ENCODE data around the gene MEGF11.

MEGF11 gene

DNA sequence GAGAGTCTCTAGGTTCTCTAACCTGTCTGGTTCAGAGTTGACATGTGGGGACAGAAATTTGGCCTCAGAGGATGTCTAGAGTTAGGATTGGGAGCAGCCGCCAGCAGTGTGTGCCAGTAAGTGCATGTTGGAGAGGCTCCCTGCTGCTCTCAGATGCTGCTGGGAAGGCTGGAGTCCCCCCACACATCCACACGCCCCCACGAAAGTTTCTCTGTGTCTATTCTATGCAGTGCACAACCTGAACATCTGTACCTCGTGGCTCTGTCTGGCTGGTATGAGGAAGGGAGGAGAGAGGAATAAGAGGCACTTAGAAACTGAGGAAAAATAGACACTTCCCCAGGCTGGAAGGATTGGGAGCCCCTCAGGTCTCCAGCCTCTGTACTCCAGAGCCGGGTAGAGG is 252.5 kb downstream of the MEGF11 start:
- H3K27ac ChIP-seq (ENCODE audit: insufficient read depth, low read depth, low read length, poor library complexity, severe bottlenecking), result no peak overlapping the region
- H3K36me3 ChIP-seq (ENCODE audit: control insufficient read depth, insufficient read depth, low read length), result no peaks in the 10 kb centered on the region
- no peaks in the 10 kb centered on the region for H3K27me3 ChIP-seq (ENCODE audit: control insufficient read depth, insufficient read depth, low read length, poor library complexity, severe bottlenecking)
- 82 to 87% methylated on average over 5 of the region's 5 CpGs for WGBS, 2 experiments
- H3K4me1 ChIP-seq (ENCODE audit: control insufficient read depth, insufficient read depth, low read length), result peaks cover 21% of the 10 kb centered on the region
- no peak overlapping the region for H3K4me3 ChIP-seq (ENCODE audit: insufficient read depth, low read depth, low read length)
- no peaks in the 10 kb centered on the region for H3K9me3 ChIP-seq (ENCODE audit: control insufficient read depth, low read length)

DNA sequence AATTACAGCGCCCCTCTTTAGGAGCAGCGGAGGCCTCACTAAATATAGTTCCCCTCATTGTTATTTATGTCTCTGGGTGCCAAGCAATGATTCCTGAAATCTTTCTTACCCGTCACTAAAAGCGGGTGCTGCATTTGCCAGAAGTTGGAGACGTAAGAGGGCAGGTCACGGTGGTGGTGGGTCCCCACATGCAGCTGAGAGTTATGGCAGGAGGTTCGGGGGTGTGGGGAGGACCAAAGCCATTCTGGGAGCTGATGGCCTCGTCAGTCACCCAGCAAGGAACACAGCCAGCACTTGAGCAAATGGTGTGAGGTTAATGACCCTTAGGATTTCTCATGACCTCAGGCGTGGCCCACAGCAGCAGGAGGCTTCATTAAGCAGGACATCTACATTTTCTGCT is 255.1 kb downstream of the MEGF11 start:
- 71 to 74% methylated on average over 9 of the region's 9 CpGs for WGBS, 2 experiments
- H3K27me3 ChIP-seq (ENCODE audit: control insufficient read depth, insufficient read depth, low read length, poor library complexity, severe bottlenecking), result no peaks in the 10 kb centered on the region
- H3K4me1 ChIP-seq (ENCODE audit: control insufficient read depth, insufficient read depth, low read length), result peaks cover 21% of the 10 kb centered on the region

DNA sequence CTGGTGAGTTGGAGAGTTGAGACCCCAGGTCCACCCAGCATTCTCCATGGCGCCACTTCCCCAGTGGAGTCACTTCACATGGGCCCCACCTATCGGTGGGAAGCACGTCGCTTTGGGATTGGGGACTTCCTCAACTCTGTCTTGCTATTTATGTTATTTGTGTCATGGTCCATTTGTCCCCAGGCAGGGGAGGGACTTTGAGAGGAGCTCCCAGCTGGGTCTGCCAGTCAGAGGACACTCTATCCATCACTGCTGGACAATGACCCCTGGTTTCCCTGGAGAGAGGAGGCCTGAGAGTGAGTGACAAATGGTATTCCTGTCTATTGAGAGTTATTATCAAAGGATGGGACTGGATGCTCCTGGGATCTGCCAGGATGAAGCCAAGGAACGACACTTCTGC is 256.6 kb downstream of the MEGF11 start:
- Histone ChIP-seq H3K27me3 (ENCODE audit: control insufficient read depth, insufficient read depth, low read length, poor library complexity, severe bottlenecking) (no peaks in the 10 kb centered on the region), H3K4me3 (ENCODE audit: insufficient read depth, low read depth, low read length) (no peak overlapping the region), H3K36me3 (ENCODE audit: control insufficient read depth, insufficient read depth, low read length) (no peaks in the 10 kb centered on the region), H3K27ac (ENCODE audit: insufficient read depth, low read depth, low read length, poor library complexity, severe bottlenecking) (no peak overlapping the region), H3K4me1 (ENCODE audit: control insufficient read depth, insufficient read depth, low read length) (peaks cover 16% of the 10 kb centered on the region), H3K9me3 (ENCODE audit: control insufficient read depth, low read length) (no peaks in the 10 kb centered on the region)
- WGBS, 2 experiments, result 61 to 72% methylated on average over 5 of the region's 5 CpGs

More for the DNA sequence above, 255.1 kb downstream of the MEGF11 start:
- Histone ChIP-seq H3K9me3 (ENCODE audit: control insufficient read depth, low read length) (no peaks in the 10 kb centered on the region), H3K4me3 (ENCODE audit: insufficient read depth, low read depth, low read length) (no peak overlapping the region), H3K27ac (ENCODE audit: insufficient read depth, low read depth, low read length, poor library complexity, severe bottlenecking) (no peak overlapping the region), H3K36me3 (ENCODE audit: control insufficient read depth, insufficient read depth, low read length) (no peaks in the 10 kb centered on the region)

DNA sequence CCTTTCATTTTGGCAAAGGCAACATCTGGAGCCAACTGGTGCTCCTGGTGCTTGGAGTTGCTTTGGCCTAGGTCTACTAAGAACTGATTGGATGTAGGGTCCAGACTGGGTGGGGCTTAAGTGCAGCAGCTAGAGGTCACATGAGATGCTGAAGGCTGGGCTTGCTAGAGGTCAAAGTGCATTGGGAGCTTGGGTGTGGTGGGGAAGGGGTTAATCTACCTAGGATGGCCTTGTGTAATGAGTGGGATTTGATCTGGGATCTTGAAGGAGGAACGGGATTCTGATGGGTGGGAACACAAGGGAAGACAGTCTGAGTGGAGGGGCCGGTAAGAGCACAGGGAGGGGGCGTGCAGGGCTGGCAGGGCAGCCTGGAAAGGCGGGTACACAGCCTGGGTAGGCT is 258.7 kb downstream of the MEGF11 start:
- no peaks in the 10 kb centered on the region for H3K36me3 ChIP-seq (ENCODE audit: control insufficient read depth, insufficient read depth, low read length)

DNA sequence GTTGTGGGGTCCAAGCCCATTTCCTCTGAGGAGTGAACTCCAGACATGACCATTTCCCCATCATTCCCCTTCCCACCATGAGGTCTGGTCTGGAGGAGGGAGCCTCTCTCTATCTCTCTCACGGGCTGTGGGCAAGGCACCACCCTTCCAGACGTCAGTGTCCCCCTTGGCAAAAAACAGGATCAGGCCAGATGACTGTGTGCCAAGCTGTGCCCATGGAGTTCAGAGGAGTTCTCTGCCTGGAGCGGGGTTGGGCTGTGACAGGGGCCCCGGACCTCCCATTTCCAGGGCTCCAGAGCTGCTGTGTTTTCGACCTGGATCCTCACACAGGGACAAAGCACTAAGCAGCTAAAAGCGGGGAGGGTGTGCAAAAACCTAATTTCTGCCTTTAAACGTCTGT is 259.8 kb downstream of the MEGF11 start:
- Histone ChIP-seq H3K9me3 (ENCODE audit: control insufficient read depth, low read length) (no peaks in the 10 kb centered on the region), H3K27me3 (ENCODE audit: control insufficient read depth, insufficient read depth, low read length, poor library complexity, severe bottlenecking) (no peaks in the 10 kb centered on the region), H3K4me3 (ENCODE audit: insufficient read depth, low read depth, low read length) (no peak overlapping the region), H3K36me3 (ENCODE audit: control insufficient read depth, insufficient read depth, low read length) (no peaks in the 10 kb centered on the region), H3K4me1 (ENCODE audit: control insufficient read depth, insufficient read depth, low read length) (peaks cover 9% of the 10 kb centered on the region), H3K27ac (ENCODE audit: insufficient read depth, low read depth, low read length, poor library complexity, severe bottlenecking) (no peak overlapping the region)
- WGBS, 2 experiments, result 86 to 90% methylated on average over 7 of the region's 7 CpGs

More for the DNA sequence above, 258.7 kb downstream of the MEGF11 start:
- Histone ChIP-seq H3K4me3 (ENCODE audit: insufficient read depth, low read depth, low read length) (no peak overlapping the region), H3K9me3 (ENCODE audit: control insufficient read depth, low read length) (no peaks in the 10 kb centered on the region), H3K4me1 (ENCODE audit: control insufficient read depth, insufficient read depth, low read length) (peaks cover 10% of the 10 kb centered on the region), H3K27ac (ENCODE audit: insufficient read depth, low read depth, low read length, poor library complexity, severe bottlenecking) (no peak overlapping the region), H3K27me3 (ENCODE audit: control insufficient read depth, insufficient read depth, low read length, poor library complexity, severe bottlenecking) (no peaks in the 10 kb centered on the region)
- whole genome bisulfite sequencing, 2 experiments, result 93 to 94% methylated on average over 4 of the region's 4 CpGs

DNA sequence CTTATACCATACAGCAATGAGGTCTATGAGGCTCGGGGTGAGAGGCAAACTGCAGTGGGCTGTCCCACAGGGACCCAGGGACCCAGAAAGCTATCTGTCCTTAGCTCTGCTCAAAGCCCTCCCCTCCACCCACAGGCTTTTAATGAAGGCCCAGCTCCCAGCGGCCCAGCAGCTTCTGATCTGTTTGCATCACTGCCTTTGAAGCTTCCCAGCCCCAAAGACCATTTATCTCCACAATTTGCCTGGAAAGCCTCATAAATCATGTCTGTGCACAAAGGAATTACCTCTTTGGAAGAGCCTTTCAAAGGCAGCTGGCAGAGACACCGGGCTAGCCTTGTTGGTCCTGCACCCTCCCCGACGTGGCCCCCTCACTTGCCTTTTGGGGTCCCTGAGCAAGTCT is 260.3 kb downstream of the MEGF11 start:
- Histone ChIP-seq H3K9me3 (ENCODE audit: control insufficient read depth, low read length) (no peaks in the 10 kb centered on the region), H3K27me3 (ENCODE audit: control insufficient read depth, insufficient read depth, low read length, poor library complexity, severe bottlenecking) (no peaks in the 10 kb centered on the region), H3K27ac (ENCODE audit: insufficient read depth, low read depth, low read length, poor library complexity, severe bottlenecking) (no peak overlapping the region), H3K4me3 (ENCODE audit: insufficient read depth, low read depth, low read length) (no peak overlapping the region), H3K36me3 (ENCODE audit: control insufficient read depth, insufficient read depth, low read length) (no peaks in the 10 kb centered on the region), H3K4me1 (ENCODE audit: control insufficient read depth, insufficient read depth, low read length) (peaks cover 4% of the 10 kb centered on the region)
- 83% methylated on average over 5 of the region's 5 CpGs for WGBS, 2 experiments

DNA sequence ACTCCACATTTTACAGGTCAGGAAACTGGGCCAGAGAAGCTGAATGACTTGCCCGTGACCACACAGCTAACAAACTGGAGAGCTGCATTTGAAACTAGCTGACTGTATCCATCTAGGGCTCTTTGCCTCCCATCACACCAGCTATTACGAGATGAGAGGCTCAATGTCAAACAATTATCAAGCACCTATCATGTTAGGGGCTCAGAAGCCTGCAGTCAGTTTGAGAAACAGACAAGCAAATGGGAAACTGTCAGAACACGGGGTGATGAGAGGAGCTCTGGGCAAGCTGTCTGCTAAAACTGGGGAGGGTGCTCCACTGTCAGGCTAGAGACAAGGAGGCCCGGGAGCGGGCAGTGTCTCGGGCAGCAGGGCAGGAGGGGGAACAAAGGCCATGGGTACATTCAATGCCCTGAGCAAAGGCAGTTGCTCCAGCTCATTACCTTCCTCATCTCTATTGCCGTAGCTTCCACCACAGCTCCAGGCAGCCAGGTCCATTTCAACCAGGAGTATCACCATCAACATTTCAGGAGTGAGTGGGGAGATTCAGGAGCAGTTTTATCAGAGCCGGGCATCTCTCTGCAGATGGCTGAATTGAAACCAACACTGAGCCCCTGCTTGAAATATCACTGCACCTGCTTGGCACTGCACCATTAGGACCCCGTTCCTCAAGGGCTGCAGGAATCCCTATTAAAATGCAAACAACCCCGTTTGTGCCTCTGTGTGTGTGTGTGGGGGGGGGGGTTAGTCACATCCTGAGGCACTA is 261.6 kb downstream of the MEGF11 start:
- Histone ChIP-seq H3K27ac (ENCODE audit: insufficient read depth, low read depth, low read length, poor library complexity, severe bottlenecking) (no peak overlapping the region), H3K4me1 (ENCODE audit: control insufficient read depth, insufficient read depth, low read length) (no peaks in the 10 kb centered on the region), H3K36me3 (ENCODE audit: control insufficient read depth, insufficient read depth, low read length) (no peaks in the 10 kb centered on the region), H3K4me3 (ENCODE audit: insufficient read depth, low read depth, low read length) (no peak overlapping the region), H3K9me3 (ENCODE audit: control insufficient read depth, low read length) (no peaks in the 10 kb centered on the region), H3K27me3 (ENCODE audit: control insufficient read depth, insufficient read depth, low read length, poor library complexity, severe bottlenecking) (no peaks in the 10 kb centered on the region)
- 71 to 74% methylated on average over 9 to 10 of the region's 10 CpGs for WGBS, 2 experiments

DNA sequence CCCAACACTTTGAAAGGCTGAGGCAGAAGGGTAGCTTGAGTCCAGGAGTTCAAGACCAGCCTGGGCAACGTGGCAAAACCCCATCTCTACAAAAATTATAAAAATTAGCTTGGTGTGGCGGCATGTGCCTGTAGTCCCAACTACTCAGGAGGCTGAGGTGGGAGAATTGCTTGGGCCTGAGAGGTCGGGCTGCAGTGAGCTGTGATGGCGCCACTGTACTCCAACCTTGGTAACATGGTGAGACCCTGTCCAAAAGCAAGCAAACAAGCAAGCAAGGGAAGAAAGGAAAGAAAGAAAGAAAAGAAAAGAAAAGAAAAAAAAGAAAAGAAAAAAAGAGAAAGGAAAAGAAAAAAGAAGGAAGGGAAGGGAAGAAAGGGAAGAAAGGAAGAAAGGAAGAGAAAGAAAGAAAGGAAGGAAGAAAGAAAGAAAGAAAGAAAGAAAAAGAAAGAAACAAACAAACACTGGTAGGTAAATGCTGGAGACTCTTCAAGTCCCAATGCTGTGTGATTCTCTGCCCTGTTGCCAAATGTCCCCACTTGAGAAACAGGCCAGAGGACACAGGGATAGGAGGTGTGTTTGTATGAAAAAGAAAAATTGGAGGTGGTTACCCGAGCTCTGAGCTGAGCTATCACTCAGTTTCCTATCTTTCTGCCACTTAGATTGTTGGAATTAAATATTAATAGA is 263.1 kb downstream of the MEGF11 start:
- Histone ChIP-seq H3K4me1 (ENCODE audit: control insufficient read depth, insufficient read depth, low read length) (no peaks in the 10 kb centered on the region), H3K27me3 (ENCODE audit: control insufficient read depth, insufficient read depth, low read length, poor library complexity, severe bottlenecking) (no peaks in the 10 kb centered on the region), H3K4me3 (ENCODE audit: insufficient read depth, low read depth, low read length) (no peak overlapping the region), H3K9me3 (ENCODE audit: control insufficient read depth, low read length) (no peaks in the 10 kb centered on the region), H3K36me3 (ENCODE audit: control insufficient read depth, insufficient read depth, low read length) (no peaks in the 10 kb centered on the region), H3K27ac (ENCODE audit: insufficient read depth, low read depth, low read length, poor library complexity, severe bottlenecking) (no peak overlapping the region)
- WGBS, 2 experiments, result 87 to 98% methylated on average over 4 to 5 of the region's 5 CpGs

DNA sequence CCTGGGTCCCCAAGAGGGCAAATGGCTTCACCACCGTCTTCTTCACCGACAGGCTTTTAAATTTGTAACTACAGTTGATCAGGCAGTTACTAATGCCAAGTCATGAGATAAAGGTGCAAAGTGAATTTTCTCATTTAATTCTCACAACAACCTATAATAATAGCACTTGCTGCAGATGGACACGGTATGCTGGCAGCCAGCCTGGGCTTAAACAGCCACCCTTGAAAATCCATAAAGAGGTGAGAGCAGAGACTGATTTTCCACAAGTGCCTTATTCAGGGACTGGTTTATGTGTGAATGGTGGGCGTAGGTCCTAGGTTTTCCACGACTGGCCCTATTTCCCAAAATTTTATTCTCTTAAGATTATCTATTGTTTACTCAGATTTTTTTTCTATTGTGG is 266.4 kb downstream of the MEGF11 start:
- no peaks in the 10 kb centered on the region for H3K9me3 ChIP-seq (ENCODE audit: control insufficient read depth, low read length)
- no peak overlapping the region for H3K27ac ChIP-seq (ENCODE audit: insufficient read depth, low read depth, low read length, poor library complexity, severe bottlenecking)
- no peaks in the 10 kb centered on the region for H3K4me1 ChIP-seq (ENCODE audit: control insufficient read depth, insufficient read depth, low read length)
- no peaks in the 10 kb centered on the region for H3K27me3 ChIP-seq (ENCODE audit: control insufficient read depth, insufficient read depth, low read length, poor library complexity, severe bottlenecking)
- H3K36me3 ChIP-seq (ENCODE audit: control insufficient read depth, insufficient read depth, low read length), result no peaks in the 10 kb centered on the region
- 94 to 97% methylated on average over 3 to 4 of the region's 5 CpGs for WGBS, 2 experiments
- no peak overlapping the region for H3K4me3 ChIP-seq (ENCODE audit: insufficient read depth, low read depth, low read length)

DNA sequence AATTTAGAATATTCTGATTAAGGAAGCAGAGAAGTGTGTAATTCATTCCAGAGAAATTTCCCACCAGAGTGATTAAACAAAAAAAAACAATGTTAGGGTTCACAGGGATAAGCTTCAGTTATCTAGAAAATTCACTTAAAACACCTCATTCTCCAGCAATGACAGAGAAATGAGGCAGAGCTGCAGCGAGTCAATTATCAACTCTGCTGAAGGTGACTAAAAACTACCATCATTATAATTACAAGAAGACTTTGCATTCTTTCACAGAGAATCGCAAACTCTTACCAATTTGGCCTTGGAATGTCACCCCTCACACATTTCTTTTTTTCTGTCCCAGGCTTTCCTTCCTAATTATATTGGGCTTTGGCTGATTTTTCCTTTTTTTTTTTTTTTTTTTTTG is 267.1 kb downstream of the MEGF11 start:
- H3K27me3 ChIP-seq (ENCODE audit: control insufficient read depth, insufficient read depth, low read length, poor library complexity, severe bottlenecking), result peaks cover 4% of the 10 kb centered on the region
- H3K9me3 ChIP-seq (ENCODE audit: control insufficient read depth, low read length), result no peaks in the 10 kb centered on the region
- no peak overlapping the region for H3K4me3 ChIP-seq (ENCODE audit: insufficient read depth, low read depth, low read length)
- H3K4me1 ChIP-seq (ENCODE audit: control insufficient read depth, insufficient read depth, low read length), result peaks cover 5% of the 10 kb centered on the region
- H3K36me3 ChIP-seq (ENCODE audit: control insufficient read depth, insufficient read depth, low read length), result no peaks in the 10 kb centered on the region
- WGBS, 2 experiments, result 69 to 79% methylated on average over 2 of the region's 2 CpGs
- no peak overlapping the region for H3K27ac ChIP-seq (ENCODE audit: insufficient read depth, low read depth, low read length, poor library complexity, severe bottlenecking)
